T follicular helper cell (primary cell): Measurements from ENCODE around the gene CCBE1.
"Not testable (repeated sequence)": the region's sequence is repeated elsewhere in the genome, so short reads cannot be mapped to it uniquely, and the experiment has no call there.

ENCODE experiments used
- DNase-seq: peaks from one replicate; pipeline ENCODE4 v3.0.0-alpha.2; 2020; ENCODE audit warnings: low read depth

The CCBE1 gene

DNA sequence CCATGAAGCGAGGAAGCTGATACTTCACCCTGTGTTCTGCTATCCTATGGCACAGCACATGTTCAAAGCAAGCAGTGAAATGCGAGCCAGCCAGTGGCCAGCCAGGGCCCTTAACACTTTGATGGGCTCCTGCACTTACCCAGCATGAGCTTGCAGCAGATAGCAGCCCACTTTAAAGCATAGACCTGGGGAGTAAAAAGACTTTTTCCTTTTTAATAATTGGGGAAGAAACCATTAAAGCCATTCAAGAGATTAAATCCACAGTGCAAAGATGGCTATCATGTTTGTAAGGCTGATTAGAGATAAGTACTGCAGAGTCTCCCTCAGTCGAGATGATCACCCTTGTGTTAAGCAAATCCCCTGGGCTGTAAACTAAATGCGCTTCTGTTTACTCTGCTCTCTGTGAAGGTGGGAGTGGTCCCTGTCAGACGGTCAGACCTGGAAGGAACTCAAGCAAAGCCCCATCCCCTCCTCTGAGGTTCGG, 15.7 kb downstream of the CCBE1 start:
- no peak for DNase-seq

DNA sequence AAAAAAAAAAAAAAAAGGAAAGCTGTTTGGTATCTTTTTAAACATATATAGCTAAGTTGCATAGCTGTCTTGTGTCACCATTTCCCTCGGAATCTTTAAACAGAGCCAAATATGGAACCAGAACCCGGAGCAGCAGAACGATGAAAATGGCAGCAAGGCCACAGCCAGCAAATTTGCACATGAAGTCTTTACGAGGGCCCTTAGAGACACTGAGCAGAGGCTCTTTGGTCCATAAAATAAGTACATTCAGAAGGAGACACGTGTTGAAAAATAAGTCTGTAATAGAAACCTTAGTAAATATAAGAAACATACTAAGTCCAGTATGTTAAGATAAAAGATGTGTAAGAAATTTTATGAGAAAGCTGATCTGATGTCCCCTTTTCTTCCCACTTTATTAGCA, 16.2 kb downstream of the CCBE1 start:
- DNase-seq, result no peak

DNA sequence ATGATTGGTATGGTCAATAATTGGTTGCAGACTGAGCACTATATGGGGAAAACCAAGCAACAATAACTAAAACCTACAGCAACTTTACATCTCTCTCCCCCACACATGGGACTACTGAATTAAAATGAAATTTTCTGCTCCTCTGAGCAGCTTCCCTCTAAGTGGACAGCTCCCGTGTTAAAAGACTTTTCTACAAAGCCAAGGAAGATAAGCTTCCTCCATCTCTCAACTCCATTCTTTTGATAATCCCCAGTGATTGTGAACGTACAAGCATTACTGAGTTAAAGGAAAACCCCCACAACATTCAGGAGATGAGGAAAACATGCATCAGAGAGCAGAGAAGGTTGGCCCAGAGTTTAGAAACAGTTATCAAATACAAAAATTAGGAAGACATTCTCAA, 21.9 kb downstream of the CCBE1 start:
- DNase-seq, result no peak

DNA sequence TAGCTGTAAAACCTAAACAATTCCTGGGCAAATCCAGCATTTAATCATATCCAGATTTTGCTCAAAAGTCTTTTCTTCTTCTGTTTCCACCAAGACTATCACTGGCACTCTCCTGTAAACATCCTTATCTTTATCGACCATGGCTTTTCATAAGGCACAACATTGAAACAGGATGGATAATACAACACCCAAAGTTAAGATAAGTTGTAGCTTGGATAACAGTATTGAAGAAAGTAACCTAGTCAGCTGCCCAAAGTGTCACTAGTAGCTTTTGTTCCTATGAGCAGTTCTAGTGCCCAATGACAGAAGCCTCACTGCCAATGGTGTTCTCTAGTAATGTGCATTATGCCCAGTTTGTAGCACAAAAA, 22.3 kb downstream of the CCBE1 start:
- DNase-seq, result no peak

DNA sequence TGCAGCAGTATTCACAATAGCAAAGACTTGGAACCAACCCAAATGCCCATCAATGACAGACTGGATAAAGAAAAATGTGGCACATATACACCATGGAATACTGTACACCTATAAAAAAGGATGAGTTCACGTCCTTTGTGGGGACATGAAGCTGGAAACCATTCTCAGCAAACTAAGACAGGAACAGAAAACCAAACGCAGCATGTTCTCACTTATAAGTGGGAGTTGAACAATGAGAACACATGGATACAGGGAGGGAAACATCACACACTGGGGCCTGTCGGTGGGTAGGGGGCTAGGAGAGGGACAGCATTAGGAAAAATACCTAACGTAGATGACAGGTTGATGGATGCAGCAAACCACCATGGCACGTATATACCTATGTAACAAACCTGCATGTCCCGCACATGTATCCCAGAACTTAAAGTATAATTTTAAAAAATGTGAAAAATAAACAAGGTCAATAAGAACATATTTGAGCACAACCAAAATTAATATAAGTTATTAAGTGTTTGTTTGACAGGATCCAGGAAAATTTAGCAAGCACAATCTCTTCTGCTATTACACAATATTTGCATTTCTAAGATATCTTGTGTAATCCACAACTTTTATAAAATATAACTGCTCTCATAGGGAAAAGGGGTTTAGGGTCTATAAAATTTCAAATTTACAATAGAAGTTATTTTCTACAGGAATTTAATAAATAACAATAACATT, 22.9 kb downstream of the CCBE1 start:
- DNase-seq, result no peak

DNA sequence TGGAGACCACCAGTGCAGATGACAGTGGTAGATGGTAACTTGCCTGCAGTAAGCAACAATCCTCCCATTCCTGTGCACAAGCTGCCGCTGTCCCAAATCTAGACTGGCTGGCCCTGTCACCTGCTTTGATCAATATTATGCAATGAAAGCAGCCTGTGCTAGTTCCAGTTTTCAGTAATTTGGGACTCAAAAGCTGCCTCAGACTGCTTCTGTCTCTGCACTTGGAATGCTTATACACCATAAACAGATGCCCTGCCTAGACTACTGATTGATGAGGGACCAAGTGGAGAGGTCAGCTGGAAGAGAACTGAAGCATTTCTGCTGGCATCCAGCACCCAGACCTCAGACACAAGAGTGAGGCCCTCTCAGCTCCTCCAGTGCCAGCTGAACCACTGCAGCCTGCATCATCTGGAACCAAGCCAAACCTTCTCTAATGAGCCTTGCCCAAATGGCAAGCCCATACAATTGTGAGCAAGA, 24.9 kb downstream of the CCBE1 start:
- DNase-seq, result no peak

DNA sequence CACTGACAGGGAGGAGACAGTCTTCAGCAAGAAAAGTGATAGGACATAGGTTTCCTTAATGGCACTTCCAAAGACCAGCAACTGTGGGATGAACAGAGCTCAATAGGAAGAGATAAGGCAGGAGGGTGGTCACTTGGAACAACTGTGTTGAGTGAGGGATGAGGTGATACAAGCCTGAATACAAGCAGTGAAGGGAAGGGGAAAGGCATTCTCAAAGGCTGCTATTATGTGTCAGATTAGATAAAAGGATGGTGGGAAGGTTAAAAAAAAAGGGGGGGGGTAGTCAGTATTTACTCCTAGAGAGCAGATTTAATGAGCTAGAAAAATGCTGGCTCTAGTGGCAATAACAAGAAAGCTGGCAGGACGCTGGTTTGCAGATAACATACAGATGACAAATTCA, 25.7 kb downstream of the CCBE1 start:
- no peak for DNase-seq

DNA sequence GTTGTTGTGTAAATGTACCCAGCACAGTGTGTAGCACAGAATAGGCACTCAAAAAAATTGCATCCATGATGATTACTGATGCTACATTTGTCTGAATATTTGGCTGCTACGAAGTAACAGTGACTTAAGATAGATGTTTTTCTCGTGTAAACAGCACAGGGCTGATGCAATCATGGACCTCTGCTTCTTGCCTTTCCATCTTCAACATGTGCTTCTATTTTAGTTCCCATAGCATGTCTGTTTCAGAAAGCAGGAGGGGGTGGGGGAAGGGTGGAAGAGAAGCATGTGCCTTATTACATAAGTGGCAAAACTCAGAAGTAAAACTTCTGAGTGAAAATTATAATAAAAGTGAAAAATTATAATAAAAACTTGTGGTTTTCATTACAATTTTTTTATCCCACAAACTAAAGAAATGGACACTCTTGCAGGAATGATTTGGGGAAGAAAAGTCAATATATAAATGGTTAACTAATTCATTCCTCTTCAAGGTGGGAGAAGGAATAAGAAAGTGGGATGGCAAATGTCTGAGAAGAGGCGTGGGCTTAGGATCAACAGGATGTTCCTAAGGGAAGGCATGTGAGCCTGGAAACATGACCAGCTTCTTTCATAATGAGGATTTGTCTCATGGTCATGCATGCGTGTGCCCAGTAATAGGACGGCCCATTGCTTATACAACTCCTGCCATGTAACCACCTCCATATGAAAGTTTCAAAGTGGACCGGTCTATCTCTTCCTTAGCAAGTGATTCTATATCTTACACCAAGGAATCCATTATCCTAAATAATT, 27.2 kb downstream of the CCBE1 start:
- no peak for DNase-seq

DNA sequence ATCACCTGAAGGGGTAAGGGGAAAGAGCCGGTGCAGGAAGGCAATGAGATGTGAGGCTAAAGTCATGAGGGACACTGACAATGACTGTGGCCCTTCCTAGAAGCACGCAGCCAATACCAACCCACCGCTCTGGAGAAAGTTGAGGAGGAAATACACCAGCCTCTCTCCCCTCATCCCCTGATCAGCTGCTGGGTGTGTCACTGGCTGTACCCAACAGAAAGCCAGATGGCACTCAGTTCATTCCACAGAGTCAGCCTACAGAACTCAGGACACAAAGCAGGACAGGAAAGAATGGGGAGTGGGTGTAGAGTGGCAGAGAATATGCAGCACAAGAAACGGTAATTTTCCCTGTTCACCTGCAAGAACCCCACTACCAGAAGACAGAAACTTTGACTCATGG, 29.7 kb downstream of the CCBE1 start:
- DNase-seq, result no peak

DNA sequence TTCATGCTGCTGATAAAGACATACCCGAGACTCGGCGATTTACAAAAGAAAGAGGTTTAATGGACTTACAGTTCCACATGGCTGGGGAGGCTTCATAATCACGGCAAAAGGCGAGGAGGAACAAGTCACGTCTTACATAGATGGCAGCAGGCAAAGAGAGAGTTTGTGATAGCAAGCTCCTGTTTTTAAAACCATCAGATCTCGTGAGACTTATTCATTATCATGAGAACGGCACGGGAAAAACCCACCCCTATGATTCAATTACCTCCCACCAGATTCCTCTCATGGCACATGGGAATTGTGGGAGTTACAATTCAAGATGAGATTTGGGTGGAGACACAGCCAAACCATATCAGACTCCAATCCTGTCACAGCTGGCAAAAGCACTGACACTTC, 31.2 kb downstream of the CCBE1 start:
- not testable (repeated sequence) for DNase-seq

DNA sequence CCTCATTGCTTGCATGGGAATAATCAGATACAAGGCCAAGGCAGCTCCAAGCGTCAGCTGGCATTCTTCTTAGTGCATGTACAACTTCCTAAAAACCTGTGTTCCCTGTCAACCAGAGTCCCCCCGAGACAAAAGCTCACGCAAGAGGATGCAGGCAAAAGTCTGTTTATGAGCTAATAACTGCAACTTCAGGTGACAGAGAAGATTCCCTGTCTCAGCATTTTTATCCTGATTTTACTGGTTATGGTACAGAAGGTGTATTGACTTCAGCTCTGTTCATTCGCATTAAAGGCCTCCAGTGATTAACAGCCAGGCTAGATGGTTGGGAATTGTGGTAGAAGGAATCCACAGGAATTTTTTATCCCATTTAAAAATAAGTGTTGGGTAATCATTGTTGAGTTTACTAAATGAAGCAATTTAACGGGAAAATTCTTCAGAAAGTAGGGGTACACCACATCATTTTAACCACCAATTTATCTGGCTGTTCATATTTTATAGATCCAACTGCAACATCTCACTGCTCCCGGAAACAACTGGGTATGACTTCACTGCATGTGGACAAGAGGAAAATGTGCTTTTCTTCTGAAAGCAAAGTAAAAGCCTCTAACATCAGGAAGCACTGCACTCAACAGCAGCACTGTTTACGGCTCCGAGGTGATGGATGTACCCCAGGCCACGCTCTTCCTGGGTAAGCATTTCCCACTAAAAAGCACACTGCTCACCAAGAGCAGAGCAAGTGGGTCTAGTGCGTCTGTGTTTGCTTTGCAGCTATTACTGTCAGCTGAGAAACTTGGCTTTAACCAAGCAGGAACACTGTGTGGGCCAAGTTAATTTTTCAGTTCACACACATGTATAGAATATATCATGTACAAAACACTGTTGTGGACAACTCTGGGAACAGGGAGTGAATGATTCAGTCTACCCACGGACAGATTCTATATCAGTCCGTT, 31.9 kb downstream of the CCBE1 start:
- DNase-seq, result no peak

DNA sequence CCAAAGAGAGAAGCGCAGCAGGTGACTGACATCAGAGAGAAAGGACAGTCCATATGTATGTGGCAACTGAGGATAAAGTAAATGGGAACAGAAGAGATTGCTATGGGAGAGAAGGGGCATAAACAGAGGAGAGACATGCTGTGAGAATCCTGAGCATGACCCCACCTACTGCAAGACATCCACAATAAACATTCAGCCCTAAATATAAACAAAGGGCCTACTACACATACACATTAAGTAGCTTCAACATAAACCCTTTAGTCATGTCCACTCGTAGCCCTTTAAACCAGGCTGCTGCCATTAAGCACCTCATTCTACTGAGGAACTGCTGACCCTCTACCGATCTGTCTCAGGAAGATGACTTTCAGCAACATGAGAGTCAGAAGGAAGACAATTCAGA, 32.9 kb downstream of the CCBE1 start:
- no peak for DNase-seq

DNA sequence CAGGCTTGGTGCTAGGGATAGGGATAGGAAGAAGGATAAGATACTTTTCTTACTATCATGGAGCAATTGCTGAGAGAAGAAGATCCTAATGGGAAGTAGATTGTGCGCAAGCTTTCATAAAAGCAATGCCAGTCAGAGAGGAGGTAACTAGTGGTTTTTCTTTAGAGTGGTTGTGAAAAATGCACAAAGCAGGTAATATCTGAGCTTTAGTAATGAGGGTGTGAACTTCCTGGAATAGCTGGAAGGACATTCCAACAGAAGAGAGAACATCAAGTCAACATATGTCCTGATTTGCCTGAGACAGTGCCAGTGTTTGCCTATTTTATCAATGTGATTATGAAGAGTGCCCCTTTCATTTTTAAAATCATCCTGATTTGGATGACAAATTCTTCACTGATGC, 34.1 kb downstream of the CCBE1 start:
- DNase-seq, result no peak

DNA sequence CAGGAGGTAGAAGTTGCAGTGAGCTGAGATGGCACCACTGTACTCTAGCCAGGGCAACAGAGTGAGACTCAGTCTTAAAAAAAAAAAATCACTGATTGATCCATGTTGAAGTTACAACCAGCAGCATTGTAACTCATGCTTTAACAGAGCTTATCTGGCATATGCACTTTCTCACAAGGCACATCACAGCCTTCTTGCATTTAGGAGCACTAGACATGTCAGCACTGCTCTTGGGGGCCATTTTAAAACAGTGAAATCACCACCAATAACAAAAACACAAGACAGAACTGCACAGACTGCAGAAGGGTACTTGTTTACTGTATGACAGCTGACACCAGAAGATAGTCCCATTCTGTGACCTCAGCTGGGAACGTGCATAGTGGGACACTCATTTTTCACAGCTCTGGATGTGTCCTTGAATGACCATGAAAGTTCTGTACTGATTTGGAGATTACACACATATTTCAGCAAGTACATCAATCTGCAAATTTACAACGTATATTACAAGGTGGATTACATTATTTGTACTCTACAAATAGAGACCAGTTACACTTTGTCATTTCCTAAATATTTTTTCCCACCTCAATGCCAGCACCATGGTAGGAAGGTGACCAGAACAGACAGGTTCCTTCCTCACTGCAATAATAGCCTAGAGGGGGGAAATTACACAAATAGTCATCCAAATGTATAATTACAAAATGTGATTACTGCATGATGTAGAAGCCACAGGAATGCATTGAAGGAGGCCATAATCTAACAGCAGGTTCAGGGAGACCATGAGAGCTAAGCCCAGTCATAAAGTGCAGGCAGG, 35.1 kb downstream of the CCBE1 start:
- DNase-seq, result no peak

DNA sequence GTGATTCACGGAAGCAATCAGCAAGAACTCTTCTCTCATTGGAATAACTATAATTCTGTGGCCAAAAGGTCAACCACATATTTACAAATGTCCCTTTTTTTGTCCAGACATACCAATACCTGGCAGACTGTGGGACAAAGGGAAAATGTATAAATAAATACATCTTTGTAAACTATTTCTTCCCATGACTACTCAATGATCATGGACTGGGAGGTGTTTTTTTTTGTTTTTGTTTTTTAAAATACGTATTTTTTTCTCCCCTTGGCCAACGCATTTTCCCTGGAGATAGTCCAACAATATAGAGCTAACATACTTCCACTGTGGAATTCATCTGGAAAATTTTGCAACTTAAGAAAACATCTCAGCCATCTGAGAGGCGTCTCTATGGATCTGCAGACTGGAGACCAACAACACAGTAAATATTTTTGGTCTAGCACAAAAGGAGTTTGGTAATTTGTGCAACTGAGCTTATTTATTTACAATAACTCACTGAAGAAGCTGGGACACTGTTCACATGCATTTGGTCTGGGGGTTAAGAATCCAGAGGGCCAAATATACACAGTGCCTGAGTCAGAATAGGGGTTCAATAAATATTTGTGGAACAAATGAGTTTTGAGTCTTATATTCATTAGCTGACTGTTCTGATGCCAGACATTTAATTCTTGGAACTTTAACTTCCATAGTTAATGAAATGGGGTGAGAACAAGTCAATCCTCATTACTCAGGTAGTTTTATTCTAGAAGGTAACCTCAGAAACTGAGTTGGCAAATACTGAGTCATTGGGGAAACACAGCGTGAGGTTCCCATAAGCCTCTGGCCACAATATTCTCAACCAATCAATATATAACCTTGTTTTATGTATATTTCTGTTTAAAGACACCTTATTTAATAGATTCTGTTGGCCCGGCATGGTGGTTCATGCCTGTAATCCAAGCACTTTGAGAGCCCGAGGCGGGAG, 36.2 kb downstream of the CCBE1 start:
- DNase-seq, result no peak

DNA sequence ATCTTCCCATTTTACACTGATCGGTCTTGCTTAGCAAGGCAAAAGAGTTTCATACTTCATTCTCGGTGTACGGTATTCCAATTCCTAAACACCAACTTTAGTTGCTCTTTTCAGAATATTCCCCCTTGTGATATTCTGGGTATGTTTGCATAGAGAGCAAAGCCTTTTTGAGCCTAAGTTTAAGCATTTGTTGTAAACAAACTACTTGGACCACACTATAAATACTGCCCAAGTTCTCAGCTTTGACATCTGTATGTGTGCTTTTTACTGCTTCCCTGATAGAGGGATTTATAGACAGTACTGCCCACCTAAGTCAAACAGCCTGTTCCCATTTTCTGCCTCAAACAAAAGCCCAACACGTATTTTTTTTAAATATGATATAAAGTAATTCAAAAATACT, 36.9 kb downstream of the CCBE1 start:
- DNase-seq, result no peak

DNA sequence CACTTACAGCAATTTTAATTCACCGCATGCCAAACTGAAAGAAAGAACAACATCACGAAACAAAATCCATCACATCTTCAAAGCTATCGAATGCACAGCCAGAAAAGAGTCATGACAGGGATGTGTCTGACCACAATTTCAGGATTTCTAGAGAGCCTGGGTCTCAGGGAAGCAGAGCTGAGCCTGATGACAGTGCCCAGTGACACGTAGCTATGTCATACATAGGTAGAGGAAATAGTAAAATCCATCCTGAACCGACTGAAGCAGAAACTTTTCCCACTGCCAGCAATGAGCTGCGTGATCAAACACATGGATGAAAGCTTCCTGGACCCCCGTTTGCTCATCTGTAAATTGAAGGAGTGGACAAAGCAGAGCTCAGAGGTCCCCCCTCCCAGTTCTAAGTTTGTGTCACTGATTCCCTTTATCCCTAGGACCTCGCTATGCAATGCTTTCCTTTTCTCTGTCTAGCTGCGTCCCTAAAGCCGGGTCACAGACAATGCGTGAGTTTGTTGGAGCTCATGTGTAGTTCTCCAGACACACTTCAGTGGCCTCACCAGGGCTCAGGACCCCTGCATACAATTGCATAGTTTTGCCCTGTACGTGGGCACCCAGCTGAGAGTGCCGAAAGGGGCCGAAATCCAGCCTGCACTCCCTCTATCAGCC, 37.6 kb downstream of the CCBE1 start:
- DNase-seq, result no peak

DNA sequence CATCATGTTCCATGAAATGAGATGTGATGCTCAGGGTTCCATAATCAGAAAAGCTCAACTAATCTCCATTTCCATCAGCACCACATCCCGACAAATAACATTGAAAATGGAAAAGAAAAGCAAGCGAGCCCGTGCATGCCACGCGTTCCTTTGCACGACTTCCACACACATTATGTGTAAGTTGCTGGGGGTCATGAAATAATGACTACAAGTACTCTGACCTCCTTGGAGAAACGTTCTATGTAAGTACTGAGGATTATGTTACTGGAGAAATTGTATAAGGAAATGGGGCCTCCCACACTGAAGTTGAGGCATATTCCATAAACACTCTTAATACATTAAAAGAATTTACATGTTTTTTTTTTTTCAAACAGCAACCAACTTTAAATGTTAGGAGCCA, 38.3 kb downstream of the CCBE1 start:
- DNase-seq, result no peak

DNA sequence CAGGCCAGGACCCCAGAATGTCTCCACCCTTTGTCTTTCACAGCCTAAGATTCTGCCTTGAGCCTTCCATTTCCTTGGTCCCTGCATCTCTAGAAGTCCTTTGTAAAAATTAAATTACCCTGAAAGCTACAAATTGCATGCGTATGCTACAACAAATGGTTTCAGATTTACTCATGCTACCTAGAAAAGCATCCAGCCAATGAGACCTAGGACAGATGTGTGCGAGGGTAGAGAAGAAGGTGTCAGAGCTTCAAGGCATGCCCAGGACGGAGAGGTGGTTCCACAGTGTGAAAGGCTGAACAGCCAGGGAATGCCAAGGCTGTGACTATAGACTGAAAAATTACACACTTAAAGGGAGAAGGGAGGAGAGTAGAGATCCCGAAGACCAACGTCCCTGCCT, 40.2 kb downstream of the CCBE1 start:
- DNase-seq, result no peak
